DMS153 treated with DMSO at 0.1 percent for 48 hours (cell line): ENCODE measurements around the gene THADA.
"Not testable (repeated sequence)": the region's sequence is repeated elsewhere in the genome, so short reads cannot be mapped to it uniquely, and the experiment has no call there.

Source experiments
- DNase-seq: peaks from one replicate; lab custom pipeline; 2025; ENCODE audit not compliant: unreplicated experiment; lab: John Stamatoyannopoulos, UW

The THADA gene

GRCh38 chr2:43595603-43596412 lies at the start of gene THADA:
TSS of gene THADA (minus strand) at chr2:43596038. CDS start at chr2:43592392, 3,646 bp downstream.
- DNase-seq = peak; percentile 95

GRCh38 chr2:43643680-43644079 lies 47.8 kb upstream of the THADA start:
- DNase-seq = no peak

- no peak for DNase-seq
These were observed 46.5 kb upstream of the THADA start for GRCh38 chr2:43642363-43642762.

- DNase-seq = peak; percentile 87
These were observed 41.4 kb upstream of the THADA start, which contains the start of gene PLEKHH2 for GRCh38 chr2:43637030-43637803. TSS of gene PLEKHH2 (plus strand) at chr2:43637260. CDS start at chr2:43644674, 7,414 bp downstream.

- DNase-seq = peak; percentile 71
These were observed 40.8 kb upstream of the THADA start for GRCh38 chr2:43636621-43637020.

GRCh38 chr2:43636153-43636552 lies 40.3 kb upstream of the THADA start:
- not testable (repeated sequence) for DNase-seq

- peak; percentile 90 for DNase-seq
These were observed 38.9 kb upstream of the THADA start for GRCh38 chr2:43634604-43635306.

GRCh38 chr2:43631618-43632317 lies 35.9 kb upstream of the THADA start:
- DNase-seq = no peak

GRCh38 chr2:43622931-43623451 lies 27.2 kb upstream of the THADA start:
- no peak for DNase-seq

- DNase-seq = no peak
These were observed 23.7 kb upstream of the THADA start for GRCh38 chr2:43619511-43619910.

- no peak for DNase-seq
These were observed 21.3 kb upstream of the THADA start for GRCh38 chr2:43616967-43617680.

- DNase-seq = no peak
These were observed 17.1 kb upstream of the THADA start for GRCh38 chr2:43612944-43613343.

GRCh38 chr2:43611987-43612894 lies 16.4 kb upstream of the THADA start:
- peak; percentile 73 for DNase-seq

- no peak for DNase-seq
These were observed 14.5 kb upstream of the THADA start for GRCh38 chr2:43610361-43610760.

GRCh38 chr2:43609290-43609918 lies 13.6 kb upstream of the THADA start:
- peak; percentile 28 for DNase-seq

- DNase-seq = no peak
These were observed 10.0 kb upstream of the THADA start for GRCh38 chr2:43605851-43606250.

- peak; percentile 35 for DNase-seq
These were observed 9.3 kb upstream of the THADA start for GRCh38 chr2:43605079-43605655.

GRCh38 chr2:43604674-43605073 lies 8.8 kb upstream of the THADA start:
- DNase-seq = no peak
